ENCODE measurements around the gene CCHCR1.

DNA sequence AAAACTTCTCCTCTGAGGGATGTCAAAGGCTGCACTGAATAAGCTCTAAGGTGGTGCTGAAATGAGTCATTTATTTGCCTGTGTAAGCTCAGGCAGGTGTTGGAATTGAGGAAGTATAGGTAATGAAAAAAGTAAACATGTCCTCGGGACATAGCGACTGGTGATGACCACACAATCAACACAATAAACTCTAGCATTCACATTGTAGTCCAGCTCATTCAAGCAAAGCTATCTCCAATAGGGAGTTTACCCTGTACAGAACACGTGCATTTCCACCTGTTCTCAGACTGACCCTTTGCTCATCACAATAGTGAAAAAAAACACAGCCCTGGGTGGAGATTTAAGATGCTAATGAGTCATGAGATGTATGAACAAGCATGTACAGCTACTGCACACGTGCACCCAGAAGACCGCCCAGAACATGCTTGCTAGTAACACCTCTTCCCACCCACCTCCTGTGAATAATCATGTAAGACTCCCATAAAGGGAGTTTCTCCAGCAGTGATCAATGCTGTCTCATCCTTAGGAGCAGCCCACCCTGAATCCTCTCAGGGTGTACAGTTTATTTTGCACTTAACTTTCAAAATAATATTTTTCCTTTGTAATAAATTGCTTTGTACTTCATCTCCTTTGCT, 45.9 kb upstream of the CCHCR1 start:
- TF ChIP-seq POLR2A (IDR thresholded peaks at IDR 0.05) (peak; percentile 11), POLR2AphosphoS5 (IDR thresholded peaks at IDR 0.05) (peak; percentile 94)
- TF ChIP-seq, protein P1, sequence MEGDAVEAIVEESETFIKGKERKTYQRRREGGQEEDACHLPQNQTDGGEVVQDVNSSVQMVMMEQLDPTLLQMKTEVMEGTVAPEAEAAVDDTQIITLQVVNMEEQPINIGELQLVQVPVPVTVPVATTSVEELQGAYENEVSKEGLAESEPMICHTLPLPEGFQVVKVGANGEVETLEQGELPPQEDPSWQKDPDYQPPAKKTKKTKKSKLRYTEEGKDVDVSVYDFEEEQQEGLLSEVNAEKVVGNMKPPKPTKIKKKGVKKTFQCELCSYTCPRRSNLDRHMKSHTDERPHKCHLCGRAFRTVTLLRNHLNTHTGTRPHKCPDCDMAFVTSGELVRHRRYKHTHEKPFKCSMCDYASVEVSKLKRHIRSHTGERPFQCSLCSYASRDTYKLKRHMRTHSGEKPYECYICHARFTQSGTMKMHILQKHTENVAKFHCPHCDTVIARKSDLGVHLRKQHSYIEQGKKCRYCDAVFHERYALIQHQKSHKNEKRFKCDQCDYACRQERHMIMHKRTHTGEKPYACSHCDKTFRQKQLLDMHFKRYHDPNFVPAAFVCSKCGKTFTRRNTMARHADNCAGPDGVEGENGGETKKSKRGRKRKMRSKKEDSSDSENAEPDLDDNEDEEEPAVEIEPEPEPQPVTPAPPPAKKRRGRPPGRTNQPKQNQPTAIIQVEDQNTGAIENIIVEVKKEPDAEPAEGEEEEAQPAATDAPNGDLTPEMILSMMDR (IDR thresholded peaks at IDR 0.05): no peak

Data from prostate gland (tissue), 2 donors.